Adrenal gland (tissue), 5 donors: Measurements from ENCODE around the gene DOCK6.

Source experiments
- POLR2A ChIP-seq, 2 donors: fragments of 450-650 bp; IDR thresholded peaks; one replicate each; pipeline ENCODE4 v1.6.1; 2017; ENCODE audit warnings: antibody characterized with exemption in 2 of 2, mild to moderate bottlenecking in 2 of 2, moderate library complexity in 1 of 2
- TF ChIP-seq, protein P1 (sequence below), 6 experiments: fragments of 450-650 bp in 4 of 6; fragments of 200-600 bp in 2 of 6; sonication (generic) in 1 of 6; IDR thresholded peaks; 1 replicate in 5 of 6; 2 replicates in 1 of 6; pipeline versions ENCODE4 v1.5.1 to v1.8.0; 2016 to 2021; ENCODE audit warnings: antibody characterized with exemption in 6 of 6, mild to moderate bottlenecking in 2 of 6, moderate library complexity in 1 of 6
- donor health status: DM: no; HTN: no; CAD: no.

DNA sequence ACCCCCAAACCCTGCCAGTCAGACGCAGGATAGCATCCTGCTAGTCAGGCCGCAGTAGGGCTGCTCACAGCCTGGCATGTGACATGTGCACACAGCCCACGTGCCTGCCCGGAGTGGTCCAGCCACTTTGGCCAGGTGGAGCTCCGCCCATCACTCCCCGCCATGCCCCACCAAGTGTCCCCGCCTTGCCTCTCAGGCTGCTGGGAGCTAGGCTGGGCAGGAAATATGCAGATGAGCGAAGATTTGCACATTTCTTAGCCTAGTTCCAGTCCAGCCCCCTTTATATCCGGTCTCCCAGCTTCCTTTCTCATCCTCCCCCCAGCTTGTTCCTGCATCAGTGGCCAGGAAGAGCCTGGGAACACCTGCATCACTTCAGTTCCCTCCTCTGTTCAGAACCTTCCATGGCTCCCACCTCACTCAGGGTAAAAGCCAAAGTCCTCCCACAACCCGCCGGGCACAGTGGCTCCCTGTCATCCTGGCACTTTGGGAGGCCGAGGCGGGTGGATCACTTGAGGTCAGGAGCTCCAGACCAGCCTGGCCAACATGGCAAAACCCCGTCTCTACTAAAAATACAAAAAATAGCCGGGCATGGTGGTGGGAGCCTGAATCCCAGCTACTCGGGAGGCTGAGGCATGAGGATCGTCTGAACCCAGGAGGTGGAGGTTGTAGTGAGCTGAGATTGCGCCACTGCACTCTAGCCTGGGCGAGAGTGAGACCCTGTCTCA, 2.3 kb upstream of the DOCK6 start:
- no peak for TF ChIP-seq POLR2A (IDR thresholded peaks at IDR 0.05)
- TF ChIP-seq, protein P1, sequence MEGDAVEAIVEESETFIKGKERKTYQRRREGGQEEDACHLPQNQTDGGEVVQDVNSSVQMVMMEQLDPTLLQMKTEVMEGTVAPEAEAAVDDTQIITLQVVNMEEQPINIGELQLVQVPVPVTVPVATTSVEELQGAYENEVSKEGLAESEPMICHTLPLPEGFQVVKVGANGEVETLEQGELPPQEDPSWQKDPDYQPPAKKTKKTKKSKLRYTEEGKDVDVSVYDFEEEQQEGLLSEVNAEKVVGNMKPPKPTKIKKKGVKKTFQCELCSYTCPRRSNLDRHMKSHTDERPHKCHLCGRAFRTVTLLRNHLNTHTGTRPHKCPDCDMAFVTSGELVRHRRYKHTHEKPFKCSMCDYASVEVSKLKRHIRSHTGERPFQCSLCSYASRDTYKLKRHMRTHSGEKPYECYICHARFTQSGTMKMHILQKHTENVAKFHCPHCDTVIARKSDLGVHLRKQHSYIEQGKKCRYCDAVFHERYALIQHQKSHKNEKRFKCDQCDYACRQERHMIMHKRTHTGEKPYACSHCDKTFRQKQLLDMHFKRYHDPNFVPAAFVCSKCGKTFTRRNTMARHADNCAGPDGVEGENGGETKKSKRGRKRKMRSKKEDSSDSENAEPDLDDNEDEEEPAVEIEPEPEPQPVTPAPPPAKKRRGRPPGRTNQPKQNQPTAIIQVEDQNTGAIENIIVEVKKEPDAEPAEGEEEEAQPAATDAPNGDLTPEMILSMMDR (IDR thresholded peaks at IDR 0.05), result no peak
